Natural killer cell treated with Interleukin-12 subunit alpha and Interleukin-12 subunit beta and Interleukin-15 and Interleukin-18, amount 100 ng/mL, for 72 hours (primary cell): Measurements from ENCODE around the gene ENPP7. TPM values are rescaled to one million over a fixed set of nuclear protein-coding genes. Genes with fewer than 3 reads are reported as not detected.

Experiments
- ATAC-seq, 2 donors: fragments of 150-1000 bp; cut with Tn5 transposase in 1 of 2; sonication (Bioruptor Pico), chemical (Tn5 transposase) in 1 of 2; 2 replicates each; pipeline ENCODE4 v1.10.0; 2021
- DNase-seq: peaks from one replicate; pipeline ENCODE4 v3.0.0; 2022; ENCODE audit warnings: low spot score
- H3K27ac Mint-ChIP-seq, 2 donors: 1 replicate in 1 of 2; 2 replicates in 1 of 2; pipeline ENCODE4 v1.8.0; 2022; ENCODE audit warnings: mixed read lengths in 2 of 2, mild to moderate bottlenecking in 1 of 2, moderate library complexity in 1 of 2
- H3K27me3 Mint-ChIP-seq, 2 donors: 1 replicate in 1 of 2; 2 replicates in 1 of 2; pipeline ENCODE4 v1.8.0; 2022; ENCODE audit warnings: mixed read lengths in 2 of 2
- H3K36me3 Mint-ChIP-seq: one replicate; pipeline ENCODE4 v1.8.0; 2022; ENCODE audit warnings: mixed read lengths
- H3K4me1 Mint-ChIP-seq, 2 donors: 1 replicate in 1 of 2; 2 replicates in 1 of 2; pipeline ENCODE4 v1.8.0; 2022; ENCODE audit warnings: low read depth in 2 of 2, mixed read lengths in 2 of 2, mild to moderate bottlenecking in 1 of 2
- H3K4me3 Mint-ChIP-seq: one replicate; pipeline ENCODE4 v1.8.0; 2022; ENCODE audit warnings: mixed read lengths
- H3K9me3 Mint-ChIP-seq: 2 replicates; pipeline ENCODE4 v1.8.0; 2022; ENCODE audit warnings: mixed read lengths
- total RNA-seq, 2 donors: library from RNA; stranded (reverse); gene quantifications; one replicate each; pipeline ENCODE4 v1.2.3, GENCODE V29; 2022

Gene ENPP7
- total RNA-seq, 2 donors from 2014 or later = 0.14 TPM; not detected in 1

- no peak overlapping the region for H3K27ac Mint-ChIP-seq
- peaks cover 35 to 37% of the 10 kb centered on the region in 2 donors for H3K27me3 Mint-ChIP-seq
These were observed 57.7 kb downstream of the ENPP7 start for GRCh38 chr17:79788455-79788854.

DNA sequence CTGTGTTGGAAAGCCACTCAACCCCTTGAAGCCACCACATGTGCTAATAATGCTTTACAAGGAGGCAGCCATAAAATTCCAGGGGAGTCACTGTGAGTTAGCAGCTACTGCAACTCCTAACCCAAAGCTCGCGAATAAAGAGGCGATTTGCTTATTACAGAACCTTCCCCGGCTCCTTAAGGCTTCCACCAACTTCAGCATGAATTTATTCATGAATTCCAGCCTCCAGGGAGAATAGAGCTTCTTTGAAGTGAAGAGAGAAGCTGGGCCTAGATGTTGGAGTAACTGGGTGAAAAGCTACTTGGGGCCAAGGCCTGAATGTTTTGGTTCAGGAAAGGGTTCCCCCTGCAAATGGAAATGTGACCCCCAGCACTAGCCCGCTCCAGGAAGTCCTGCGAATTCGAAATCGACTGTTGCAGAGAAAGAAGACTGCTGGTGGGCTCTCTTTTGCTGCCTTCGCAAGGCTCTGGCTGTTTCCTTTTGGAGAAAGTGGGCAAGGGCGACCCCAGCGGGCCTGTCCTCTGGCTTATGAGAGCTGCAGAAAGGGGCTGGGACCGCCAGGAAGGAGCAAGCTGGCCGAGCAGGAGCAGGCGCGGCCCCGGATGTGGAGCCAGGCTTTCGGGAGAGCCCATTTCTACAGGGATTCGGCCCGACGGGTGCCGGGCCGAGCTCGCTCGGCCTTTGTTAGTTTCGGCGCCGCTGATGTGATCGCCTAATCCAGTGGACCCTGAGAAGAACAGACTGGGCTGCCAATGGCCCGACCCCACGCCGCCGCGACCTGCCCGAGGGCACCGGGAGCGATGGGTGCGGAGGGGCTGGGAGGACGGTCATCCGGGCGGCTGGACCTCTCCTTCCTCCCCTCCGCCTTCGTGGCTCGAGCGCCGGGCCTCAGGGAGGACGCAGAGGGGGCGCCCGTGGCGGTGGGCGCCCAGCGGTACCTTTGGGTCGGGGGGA is 58.5 kb downstream of the ENPP7 start:
- H3K27me3 Mint-ChIP-seq = peaks cover 37% of the 10 kb centered on the region in 2 donors
- no peaks in the 10 kb centered on the region for H3K9me3 Mint-ChIP-seq
- no peak overlapping the region for H3K4me3 Mint-ChIP-seq
- DNase-seq (peak; percentile 51), ATAC-seq (peak in 1 of 2 donors; percentile 30)
- no peak overlapping the region for H3K27ac Mint-ChIP-seq
- H3K36me3 Mint-ChIP-seq = no peaks in the 10 kb centered on the region
- peaks cover 0 to 3% of the 10 kb centered on the region in 2 donors for H3K4me1 Mint-ChIP-seq

More at GRCh38 chr17:79788455-79788854, 57.7 kb downstream of the ENPP7 start:
- no peaks in the 10 kb centered on the region for H3K9me3 Mint-ChIP-seq
- ATAC-seq = no peak
- H3K36me3 Mint-ChIP-seq = no peaks in the 10 kb centered on the region
- peaks cover 0 to 3% of the 10 kb centered on the region in 2 donors for H3K4me1 Mint-ChIP-seq
- H3K4me3 Mint-ChIP-seq = no peak overlapping the region
- DNase-seq = peak; percentile 26

DNA sequence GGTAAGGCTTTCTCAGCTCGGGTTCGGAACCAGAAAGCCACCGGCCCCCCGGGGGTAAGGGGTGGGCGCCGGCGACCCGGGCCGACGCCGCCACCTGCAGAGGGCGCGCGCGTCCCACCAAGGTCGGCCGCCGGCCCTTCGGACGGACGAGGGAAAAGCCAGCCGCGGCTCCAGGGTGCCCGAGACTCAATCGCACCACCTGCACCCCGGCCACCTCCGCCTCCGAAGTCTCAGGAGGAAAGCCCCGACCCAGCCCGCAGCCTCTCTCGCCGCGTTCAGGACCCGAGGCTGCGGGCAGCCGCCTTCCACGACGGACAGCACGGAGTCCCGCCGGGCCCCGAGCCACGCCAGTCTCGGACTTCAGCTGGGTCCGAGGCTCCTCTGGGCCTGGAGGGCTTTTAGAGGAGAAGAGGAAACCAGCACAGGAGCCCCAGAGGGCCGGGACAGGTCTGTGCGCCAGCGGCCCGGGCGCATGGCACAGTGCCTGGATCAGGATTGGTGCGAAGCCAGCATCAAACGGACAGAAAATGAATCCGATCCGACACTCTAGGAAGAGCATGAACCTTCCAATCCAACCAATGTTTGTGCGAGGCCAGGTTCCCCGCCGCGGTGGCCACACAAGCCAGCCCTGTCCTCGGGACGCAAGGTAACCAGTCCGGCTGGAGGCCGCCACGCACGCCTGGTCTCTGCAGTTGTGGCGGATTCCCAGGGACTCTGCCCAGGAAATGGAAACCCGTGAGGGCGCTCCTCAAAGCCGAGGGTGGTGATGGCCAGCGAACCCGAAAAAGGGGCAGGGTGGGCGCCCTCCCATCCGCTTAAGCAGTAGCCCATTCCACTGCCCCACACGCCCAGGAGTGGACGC is 59.4 kb downstream of the ENPP7 start:
- Mint-ChIP-seq H3K27ac (no peak overlapping the region), H3K9me3 (no peaks in the 10 kb centered on the region), H3K27me3 (peaks cover 35 to 37% of the 10 kb centered on the region in 2 donors), H3K36me3 (no peaks in the 10 kb centered on the region), H3K4me1 (peaks cover 0 to 3% of the 10 kb centered on the region in 2 donors), H3K4me3 (no peak overlapping the region)
- ATAC-seq (peak; percentile 48 to 80), DNase-seq (peak; percentile 61)

- DNase-seq (peak; percentile 49), ATAC-seq (no peak)
- Mint-ChIP-seq H3K27ac (no peak overlapping the region), H3K4me1 (peaks cover 2 to 9% of the 10 kb centered on the region in 2 donors), H3K27me3 (peaks cover 33 to 37% of the 10 kb centered on the region in 2 donors), H3K9me3 (no peaks in the 10 kb centered on the region), H3K36me3 (no peaks in the 10 kb centered on the region), H3K4me3 (no peak overlapping the region)
These were observed 60.3 kb downstream of the ENPP7 start for GRCh38 chr17:79790805-79791734.

GRCh38 chr17:79791735-79792161 is 61.0 kb downstream of the ENPP7 start:
- no peak for ATAC-seq
- H3K9me3 Mint-ChIP-seq = no peaks in the 10 kb centered on the region
- H3K4me3 Mint-ChIP-seq = no peak overlapping the region
- H3K36me3 Mint-ChIP-seq = no peaks in the 10 kb centered on the region
- peaks cover 28 to 32% of the 10 kb centered on the region in 2 donors for H3K27me3 Mint-ChIP-seq
- H3K27ac Mint-ChIP-seq = no peak overlapping the region
- peaks cover 5 to 10% of the 10 kb centered on the region in 2 donors for H3K4me1 Mint-ChIP-seq
- DNase-seq = no peak

Other genes with a start within 250 kb of the ENPP7 start
- not detected for gene RBFOX3, start 119.9 kb upstream of the ENPP7 start, total RNA-seq
- 1 to 10 TPM in 1 of 2 donors, under 1 TPM in 1; 0.95 to 2.1 TPM for gene CBX2, start 47.2 kb downstream of the ENPP7 start, total RNA-seq
- gene CBX8, start 66.1 kb downstream of the ENPP7 start, total RNA-seq = 10 to 100 TPM in 1 of 2 donors, 1 to 10 TPM in 1; 9.8 to 46.4 TPM
- gene CBX4, start 108.5 kb downstream of the ENPP7 start, total RNA-seq = 10 to 100 TPM; 26.2 to 58.3 TPM